GM12878 (cell line): Measurements from ENCODE around the gene ELL. TPM values are rescaled to one million over a fixed set of nuclear protein-coding genes. Genes with fewer than 3 reads are reported as not detected.

Source experiments
- CBFB ChIP-seq: IDR thresholded peaks from 2 replicates; pipeline ENCODE4 v1.6.1; 2016; ENCODE audit warnings: antibody characterized with exemption, low read depth
- EP300 ChIP-seq, 2 experiments: fragments of 150-350 bp in 1 of 2; IDR thresholded peaks; 2 replicates each; pipeline ENCODE4 v1.6.1; 2011 to 2012; ENCODE audit warnings: low read depth in 2 of 2, low read length in 2 of 2, borderline replicate concordance in 1 of 2, improper control_type of control experiment in 1 of 2, inconsistent platforms in 1 of 2; ENCODE audit not compliant: control insufficient read depth in 1 of 2
- MEF2B ChIP-seq: fragments of 450-650 bp; IDR thresholded peaks from 2 replicates; pipeline ENCODE4 v1.6.1; 2018; ENCODE audit warnings: mild to moderate bottlenecking, moderate library complexity; ENCODE audit not compliant: partially characterized antibody, poor library complexity, severe bottlenecking
- PBX3 ChIP-seq: IDR thresholded peaks from 2 replicates; pipeline ENCODE4 v1.6.1; 2011; ENCODE audit warnings: mild to moderate bottlenecking, low read depth, low read length, moderate library complexity; ENCODE audit not compliant: insufficient replicate concordance
- SMAD1 ChIP-seq: fragments of 450-650 bp; IDR thresholded peaks from 2 replicates; pipeline ENCODE4 v1.6.1; 2018; ENCODE audit warnings: mild to moderate bottlenecking, low read depth; ENCODE audit not compliant: partially characterized antibody
- TAF1 ChIP-seq: IDR thresholded peaks from 2 replicates; pipeline ENCODE4 v1.6.1; 2011; ENCODE audit warnings: mild to moderate bottlenecking, low read depth, low read length, borderline replicate concordance
- ZNF24 ChIP-seq: fragments of 450-650 bp; IDR thresholded peaks from 2 replicates; pipeline ENCODE4 v1.6.1; 2017; ENCODE audit warnings: antibody characterized with exemption, mild to moderate bottlenecking
- polyA plus RNA-seq, 11 experiments: library from polyadenylated mRNA; depleted of rRNA in 4 of 11; unstranded in 6 of 11; stranded (reverse) in 5 of 11; fragments of >200 nt; fragmentation: Nextera tagmentation in 4 of 11; fragmentation: Illumina TruSeq in 1 of 11; extraction: Ambion mirVana in 4 of 11; extraction: Trizol in 1 of 11; gene quantifications; 1 replicate in 1 of 11; 2 replicates in 10 of 11; pipeline versions ENCODE4 v1.2.1 to v1.2.3, GENCODE V29; 2011 to 2016; ENCODE audit warnings: inconsistent platforms in 2 of 11, missing spikeins in 2 of 11, low read depth in 1 of 11
- total RNA-seq, 4 experiments: library from RNA; depleted of rRNA in 3 of 4; stranded (reverse); fragments of >200 nt in 3 of 4; fragmentation: Illumina TruSeq in 1 of 4; extraction: Trizol in 1 of 4; gene quantifications; 2 replicates each; pipeline versions ENCODE4 v1.2.1 to v1.2.3, GENCODE V29; 2013 to 2021
- TF ChIP-seq, protein P1 (sequence below): fragments of 450-650 bp; IDR thresholded peaks from 2 replicates; pipeline ENCODE4 v1.6.1; 2017; ENCODE audit warnings: antibody characterized with exemption, mild to moderate bottlenecking, moderate library complexity
- TF ChIP-seq, protein P2 (sequence below): fragments of 450-650 bp; formaldehyde crosslinking; IDR thresholded peaks from 2 replicates; pipeline ENCODE4 v1.4.0; 2020; ENCODE audit warnings: mild to moderate bottlenecking, moderate library complexity

ELL gene
- total and polyA plus RNA-seq, 10 of the 15 experiments (the other 5 are each of a cell fraction or from before 2014, with no cell fraction given): 0.91 to 25.0 (median 9.1) TPM

DNA sequence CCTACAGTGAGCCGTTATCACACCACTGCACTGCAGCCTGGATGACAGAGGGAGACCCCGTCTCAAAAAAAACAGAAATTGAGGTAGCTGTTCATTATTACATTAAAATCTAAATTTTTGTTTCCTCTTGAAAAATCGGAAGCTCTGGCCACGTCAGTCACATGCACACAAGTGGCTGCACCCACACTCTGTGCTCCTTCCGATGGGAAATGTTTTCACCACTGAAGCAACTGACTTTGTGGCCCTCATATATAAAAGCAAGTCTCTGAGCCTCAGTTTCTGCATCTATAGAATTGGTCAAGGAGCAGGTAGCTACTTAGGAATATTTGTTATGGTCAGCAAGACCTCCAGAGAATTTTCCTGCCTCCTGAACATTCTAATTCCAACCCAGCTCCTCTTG, 128.9 kb downstream of the ELL start (continued):
- TF ChIP-seq MEF2B (no peak), PBX3 (no peak), SMAD1 (no peak), TAF1 (no peak), CBFB (no peak), EP300 (IDR thresholded peaks at IDR 0.05; ENCODE audit: borderline replicate concordance in 1 of 2, control insufficient read depth in 1 of 2, low read depth in 2 of 2, low read length in 2 of 2) (no peak), ZNF24 (no peak)
- TF ChIP-seq, protein P1, sequence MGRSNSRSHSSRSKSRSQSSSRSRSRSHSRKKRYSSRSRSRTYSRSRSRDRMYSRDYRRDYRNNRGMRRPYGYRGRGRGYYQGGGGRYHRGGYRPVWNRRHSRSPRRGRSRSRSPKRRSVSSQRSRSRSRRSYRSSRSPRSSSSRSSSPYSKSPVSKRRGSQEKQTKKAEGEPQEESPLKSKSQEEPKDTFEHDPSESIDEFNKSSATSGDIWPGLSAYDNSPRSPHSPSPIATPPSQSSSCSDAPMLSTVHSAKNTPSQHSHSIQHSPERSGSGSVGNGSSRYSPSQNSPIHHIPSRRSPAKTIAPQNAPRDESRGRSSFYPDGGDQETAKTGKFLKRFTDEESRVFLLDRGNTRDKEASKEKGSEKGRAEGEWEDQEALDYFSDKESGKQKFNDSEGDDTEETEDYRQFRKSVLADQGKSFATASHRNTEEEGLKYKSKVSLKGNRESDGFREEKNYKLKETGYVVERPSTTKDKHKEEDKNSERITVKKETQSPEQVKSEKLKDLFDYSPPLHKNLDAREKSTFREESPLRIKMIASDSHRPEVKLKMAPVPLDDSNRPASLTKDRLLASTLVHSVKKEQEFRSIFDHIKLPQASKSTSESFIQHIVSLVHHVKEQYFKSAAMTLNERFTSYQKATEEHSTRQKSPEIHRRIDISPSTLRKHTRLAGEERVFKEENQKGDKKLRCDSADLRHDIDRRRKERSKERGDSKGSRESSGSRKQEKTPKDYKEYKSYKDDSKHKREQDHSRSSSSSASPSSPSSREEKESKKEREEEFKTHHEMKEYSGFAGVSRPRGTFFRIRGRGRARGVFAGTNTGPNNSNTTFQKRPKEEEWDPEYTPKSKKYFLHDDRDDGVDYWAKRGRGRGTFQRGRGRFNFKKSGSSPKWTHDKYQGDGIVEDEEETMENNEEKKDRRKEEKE: no peak
- TF ChIP-seq, protein P2, sequence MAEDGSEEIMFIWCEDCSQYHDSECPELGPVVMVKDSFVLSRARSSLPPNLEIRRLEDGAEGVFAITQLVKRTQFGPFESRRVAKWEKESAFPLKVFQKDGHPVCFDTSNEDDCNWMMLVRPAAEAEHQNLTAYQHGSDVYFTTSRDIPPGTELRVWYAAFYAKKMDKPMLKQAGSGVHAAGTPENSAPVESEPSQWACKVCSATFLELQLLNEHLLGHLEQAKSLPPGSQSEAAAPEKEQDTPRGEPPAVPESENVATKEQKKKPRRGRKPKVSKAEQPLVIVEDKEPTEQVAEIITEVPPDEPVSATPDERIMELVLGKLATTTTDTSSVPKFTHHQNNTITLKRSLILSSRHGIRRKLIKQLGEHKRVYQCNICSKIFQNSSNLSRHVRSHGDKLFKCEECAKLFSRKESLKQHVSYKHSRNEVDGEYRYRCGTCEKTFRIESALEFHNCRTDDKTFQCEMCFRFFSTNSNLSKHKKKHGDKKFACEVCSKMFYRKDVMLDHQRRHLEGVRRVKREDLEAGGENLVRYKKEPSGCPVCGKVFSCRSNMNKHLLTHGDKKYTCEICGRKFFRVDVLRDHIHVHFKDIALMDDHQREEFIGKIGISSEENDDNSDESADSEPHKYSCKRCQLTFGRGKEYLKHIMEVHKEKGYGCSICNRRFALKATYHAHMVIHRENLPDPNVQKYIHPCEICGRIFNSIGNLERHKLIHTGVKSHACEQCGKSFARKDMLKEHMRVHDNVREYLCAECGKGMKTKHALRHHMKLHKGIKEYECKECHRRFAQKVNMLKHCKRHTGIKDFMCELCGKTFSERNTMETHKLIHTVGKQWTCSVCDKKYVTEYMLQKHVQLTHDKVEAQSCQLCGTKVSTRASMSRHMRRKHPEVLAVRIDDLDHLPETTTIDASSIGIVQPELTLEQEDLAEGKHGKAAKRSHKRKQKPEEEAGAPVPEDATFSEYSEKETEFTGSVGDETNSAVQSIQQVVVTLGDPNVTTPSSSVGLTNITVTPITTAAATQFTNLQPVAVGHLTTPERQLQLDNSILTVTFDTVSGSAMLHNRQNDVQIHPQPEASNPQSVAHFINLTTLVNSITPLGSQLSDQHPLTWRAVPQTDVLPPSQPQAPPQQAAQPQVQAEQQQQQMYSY (CRISPR knock-in tag): no peak

Other genes starting within 250 kb of the ELL start
Only the 7 nearest of the 16 such genes appear.
- 9.9 and 12.3 TPM in 2 replicates for gene ISYNA1, start 83.9 kb downstream of the ELL start, total RNA-seq (2014; rRNA removed)
- gene ISYNA1, start 83.9 kb downstream of the ELL start, total RNA-seq (2014; rRNA removed; fragmentation: Illumina TruSeq; extraction: Trizol): 4.9 and 5.3 TPM in 2 replicates
- gene ISYNA1, start 83.9 kb downstream of the ELL start, total RNA-seq (2021): 37.0 and 38.8 TPM in 2 replicates
- 0.78 and 1.9 TPM in 2 replicates for gene ISYNA1, start 83.9 kb downstream of the ELL start, polyA plus RNA-seq (2011; rRNA removed)
- gene ISYNA1, start 83.9 kb downstream of the ELL start, polyA plus RNA-seq (2014; fragmentation: Illumina TruSeq; extraction: Trizol): 2.5 and 3.8 TPM in 2 replicates
- gene ISYNA1, start 83.9 kb downstream of the ELL start, polyA plus RNA-seq (2014; fragmentation: Nextera tagmentation; extraction: Ambion mirVana): 1 to 10 TPM; 2.8 to 6.3 TPM
- 33.0 and 37.8 TPM in 2 replicates for gene ISYNA1, start 83.9 kb downstream of the ELL start, polyA plus RNA-seq (2014; rRNA removed)
- 10 to 100 TPM; 12.0 to 12.5 TPM for gene ISYNA1, start 83.9 kb downstream of the ELL start, polyA plus RNA-seq (2016; fragmentation: Nextera tagmentation; extraction: Ambion mirVana)
- 157 and 192 TPM in 2 replicates for gene FKBP8, start 21.5 kb upstream of the ELL start, total RNA-seq (2014; rRNA removed)
- gene FKBP8, start 21.5 kb upstream of the ELL start, total RNA-seq (2014; rRNA removed; fragmentation: Illumina TruSeq; extraction: Trizol): 59.8 and 66.4 TPM in 2 replicates
- 204 and 205 TPM in 2 replicates for gene FKBP8, start 21.5 kb upstream of the ELL start, total RNA-seq (2021)
- gene FKBP8, start 21.5 kb upstream of the ELL start, polyA plus RNA-seq (2011; rRNA removed): 62.3 and 116 TPM in 2 replicates
- 4.2 and 39.7 TPM in 2 replicates for gene FKBP8, start 21.5 kb upstream of the ELL start, polyA plus RNA-seq (2014; fragmentation: Illumina TruSeq; extraction: Trizol)
- 1 to 10 TPM in 1 of 2 experiments, under 1 TPM in 1; 0.13 to 1.1 TPM for gene FKBP8, start 21.5 kb upstream of the ELL start, polyA plus RNA-seq (2014; fragmentation: Nextera tagmentation; extraction: Ambion mirVana)
- gene FKBP8, start 21.5 kb upstream of the ELL start, polyA plus RNA-seq (2014; rRNA removed): 143 and 172 TPM in 2 replicates
- 100 to 1,000 TPM in 1 of 2 experiments, 10 to 100 TPM in 1; 90.1 to 101 TPM for gene FKBP8, start 21.5 kb upstream of the ELL start, polyA plus RNA-seq (2016; fragmentation: Nextera tagmentation; extraction: Ambion mirVana)
- 116 and 128 TPM in 2 replicates for gene KXD1, start 35.8 kb upstream of the ELL start, total RNA-seq (2014; rRNA removed)
- 75.5 and 82.0 TPM in 2 replicates for gene KXD1, start 35.8 kb upstream of the ELL start, total RNA-seq (2014; rRNA removed; fragmentation: Illumina TruSeq; extraction: Trizol)
- 109 and 111 TPM in 2 replicates for gene KXD1, start 35.8 kb upstream of the ELL start, total RNA-seq (2021)
- gene KXD1, start 35.8 kb upstream of the ELL start, polyA plus RNA-seq (2011; rRNA removed): 67.3 and 130 TPM in 2 replicates
- gene KXD1, start 35.8 kb upstream of the ELL start, polyA plus RNA-seq (2014; fragmentation: Illumina TruSeq; extraction: Trizol): 91.4 and 151 TPM in 2 replicates
- 10 to 100 TPM; 27.5 to 44.9 TPM for gene KXD1, start 35.8 kb upstream of the ELL start, polyA plus RNA-seq (2014; fragmentation: Nextera tagmentation; extraction: Ambion mirVana)
- 193 and 209 TPM in 2 replicates for gene KXD1, start 35.8 kb upstream of the ELL start, polyA plus RNA-seq (2014; rRNA removed)
- gene KXD1, start 35.8 kb upstream of the ELL start, polyA plus RNA-seq (2016; fragmentation: Nextera tagmentation; extraction: Ambion mirVana): 100 to 1,000 TPM; 182 to 191 TPM
- gene UBA52, start 49.8 kb upstream of the ELL start, total RNA-seq (2014; rRNA removed): 1,493 and 1,661 TPM in 2 replicates
- gene UBA52, start 49.8 kb upstream of the ELL start, total RNA-seq (2014; rRNA removed; fragmentation: Illumina TruSeq; extraction: Trizol): 1,429 and 1,442 TPM in 2 replicates
- 1,629 and 1,678 TPM in 2 replicates for gene UBA52, start 49.8 kb upstream of the ELL start, total RNA-seq (2021)
- 910 and 1,613 TPM in 2 replicates for gene UBA52, start 49.8 kb upstream of the ELL start, polyA plus RNA-seq (2011; rRNA removed)
- gene UBA52, start 49.8 kb upstream of the ELL start, polyA plus RNA-seq (2014; fragmentation: Illumina TruSeq; extraction: Trizol): 2,280 and 2,392 TPM in 2 replicates
- gene UBA52, start 49.8 kb upstream of the ELL start, polyA plus RNA-seq (2014; fragmentation: Nextera tagmentation; extraction: Ambion mirVana): 1,000 to 10,000 TPM; 2,192 to 2,288 TPM
- 2,186 and 2,597 TPM in 2 replicates for gene UBA52, start 49.8 kb upstream of the ELL start, polyA plus RNA-seq (2014; rRNA removed)
- 1,000 to 10,000 TPM; 1,131 to 1,180 TPM for gene UBA52, start 49.8 kb upstream of the ELL start, polyA plus RNA-seq (2016; fragmentation: Nextera tagmentation; extraction: Ambion mirVana)
- gene REX1BD, start 66.7 kb upstream of the ELL start, total RNA-seq (2014; rRNA removed): 49.7 and 57.8 TPM in 2 replicates
- gene REX1BD, start 66.7 kb upstream of the ELL start, total RNA-seq (2014; rRNA removed; fragmentation: Illumina TruSeq; extraction: Trizol): 6.4 and 7.1 TPM in 2 replicates
- gene REX1BD, start 66.7 kb upstream of the ELL start, total RNA-seq (2021): 58.2 and 62.7 TPM in 2 replicates
- 7.8 and 12.1 TPM in 2 replicates for gene REX1BD, start 66.7 kb upstream of the ELL start, polyA plus RNA-seq (2011; rRNA removed)
- 1.8 and 3.1 TPM in 2 replicates for gene REX1BD, start 66.7 kb upstream of the ELL start, polyA plus RNA-seq (2014; fragmentation: Illumina TruSeq; extraction: Trizol)
- gene REX1BD, start 66.7 kb upstream of the ELL start, polyA plus RNA-seq (2014; fragmentation: Nextera tagmentation; extraction: Ambion mirVana): 1 to 10 TPM; 1.1 to 3.3 TPM
- gene REX1BD, start 66.7 kb upstream of the ELL start, polyA plus RNA-seq (2014; rRNA removed): 64.4 and 84.2 TPM in 2 replicates
- gene REX1BD, start 66.7 kb upstream of the ELL start, polyA plus RNA-seq (2016; fragmentation: Nextera tagmentation; extraction: Ambion mirVana): 100 to 1,000 TPM in 1 of 2 experiments, 10 to 100 TPM in 1; 88.9 to 101 TPM
- not detected in 2 replicates for gene CRLF1, start 84.7 kb upstream of the ELL start, total RNA-seq (2014; rRNA removed)
- gene CRLF1, start 84.7 kb upstream of the ELL start, total RNA-seq (2014; rRNA removed; fragmentation: Illumina TruSeq; extraction: Trizol): not detected in 2 replicates
- gene CRLF1, start 84.7 kb upstream of the ELL start, total RNA-seq (2021): 0.33 and 0.43 TPM in 2 replicates
- gene CRLF1, start 84.7 kb upstream of the ELL start, polyA plus RNA-seq (2011; rRNA removed): not detected in 2 replicates
- not detected in 2 replicates for gene CRLF1, start 84.7 kb upstream of the ELL start, polyA plus RNA-seq (2014; fragmentation: Illumina TruSeq; extraction: Trizol)
- gene CRLF1, start 84.7 kb upstream of the ELL start, polyA plus RNA-seq (2014; fragmentation: Nextera tagmentation; extraction: Ambion mirVana): under 1 TPM; 0.35 to 0.76 TPM
- 0.10 TPM in 1 of 2 replicates, not detected in the other for gene CRLF1, start 84.7 kb upstream of the ELL start, polyA plus RNA-seq (2014; rRNA removed)
- gene CRLF1, start 84.7 kb upstream of the ELL start, polyA plus RNA-seq (2016; fragmentation: Nextera tagmentation; extraction: Ambion mirVana): 1 to 10 TPM in 1 of 2 experiments, under 1 TPM in 1; 0.63 to 1.2 TPM
- 0.06 TPM in 1 of 2 replicates, not detected in the other for gene TMEM59L, start 90.8 kb upstream of the ELL start, total RNA-seq (2014; rRNA removed)
- gene TMEM59L, start 90.8 kb upstream of the ELL start, total RNA-seq (2014; rRNA removed; fragmentation: Illumina TruSeq; extraction: Trizol): not detected in 2 replicates
- gene TMEM59L, start 90.8 kb upstream of the ELL start, total RNA-seq (2021): not detected in 2 replicates
- gene TMEM59L, start 90.8 kb upstream of the ELL start, polyA plus RNA-seq (2011; rRNA removed): not detected in 2 replicates
- not detected in 2 replicates for gene TMEM59L, start 90.8 kb upstream of the ELL start, polyA plus RNA-seq (2014; fragmentation: Illumina TruSeq; extraction: Trizol)
- not detected for gene TMEM59L, start 90.8 kb upstream of the ELL start, polyA plus RNA-seq (2014; fragmentation: Nextera tagmentation; extraction: Ambion mirVana)
- not detected in 2 replicates for gene TMEM59L, start 90.8 kb upstream of the ELL start, polyA plus RNA-seq (2014; rRNA removed)
- not detected for gene TMEM59L, start 90.8 kb upstream of the ELL start, polyA plus RNA-seq (2016; fragmentation: Nextera tagmentation; extraction: Ambion mirVana)